GM21717 (cell line): Measurements from ENCODE around the gene MINPP1.

ENCODE experiments used
- ATAC-seq: cut with Tn5 transposase; IDR thresholded peaks from one replicate; pipeline ENCODE4 v1.9.1; 2021; ENCODE audit warnings: mild to moderate bottlenecking, moderate library complexity; ENCODE audit not compliant: unreplicated experiment

Gene MINPP1

DNA sequence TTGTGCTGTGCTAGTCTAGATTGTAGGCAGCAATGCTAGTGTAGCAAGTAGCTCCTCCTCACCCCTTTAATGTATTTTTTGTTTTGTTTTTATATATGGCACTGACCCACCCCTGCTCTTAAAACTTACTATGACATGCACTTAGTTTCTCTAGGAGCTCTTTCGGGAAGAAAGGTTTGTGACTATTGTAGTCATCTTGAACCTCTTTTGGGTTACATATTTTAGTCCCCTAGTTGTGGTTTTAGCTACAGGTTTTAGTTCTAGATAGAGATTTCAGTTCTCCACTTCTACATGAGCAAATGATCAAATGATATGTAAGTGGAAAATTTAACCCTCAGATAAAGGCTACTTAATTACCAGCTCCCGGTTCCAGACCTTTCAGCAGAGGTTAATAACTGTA lies 14.9 kb downstream of the MINPP1 start:
- ATAC-seq, result peak; percentile 64

DNA sequence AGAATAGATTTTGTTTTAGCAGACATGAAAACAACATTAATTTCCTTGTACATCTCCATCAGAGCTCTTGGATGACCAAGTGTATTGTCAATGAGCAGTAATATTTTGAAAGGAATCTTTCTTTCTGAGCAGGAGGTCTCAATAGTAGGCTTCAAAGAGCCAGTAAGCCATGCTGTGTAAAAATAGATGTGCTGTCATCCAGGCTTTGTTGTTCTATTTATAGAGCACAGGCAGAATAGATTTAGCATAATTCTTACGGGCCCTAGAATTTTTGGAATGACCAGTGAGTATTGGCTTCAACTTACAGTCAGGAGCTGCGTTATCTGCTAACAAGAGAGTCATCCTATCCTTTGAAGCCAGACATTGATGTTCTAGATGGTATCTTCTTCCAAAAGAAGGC lies 19.0 kb downstream of the MINPP1 start:
- no peak for ATAC-seq

DNA sequence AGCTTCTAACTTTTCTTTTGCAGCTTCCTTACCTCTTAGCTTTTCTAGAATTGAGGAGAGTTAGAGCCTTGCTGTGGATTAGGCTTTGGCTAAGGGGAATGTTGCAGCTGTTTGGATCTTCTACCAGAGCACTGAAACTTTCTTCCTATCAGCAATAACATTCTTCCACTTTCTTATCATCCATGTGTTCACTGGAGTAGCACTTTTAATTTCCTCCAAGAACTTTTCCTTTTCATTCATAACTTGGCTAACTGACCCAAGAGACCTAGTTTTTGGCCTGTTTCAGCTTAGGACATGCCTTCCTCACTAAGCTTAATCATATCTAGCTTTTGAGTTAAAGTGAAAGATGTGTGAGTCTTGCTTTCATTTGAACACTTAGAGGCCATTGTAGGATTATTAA lies 19.6 kb downstream of the MINPP1 start:
- ATAC-seq, result no peak

DNA sequence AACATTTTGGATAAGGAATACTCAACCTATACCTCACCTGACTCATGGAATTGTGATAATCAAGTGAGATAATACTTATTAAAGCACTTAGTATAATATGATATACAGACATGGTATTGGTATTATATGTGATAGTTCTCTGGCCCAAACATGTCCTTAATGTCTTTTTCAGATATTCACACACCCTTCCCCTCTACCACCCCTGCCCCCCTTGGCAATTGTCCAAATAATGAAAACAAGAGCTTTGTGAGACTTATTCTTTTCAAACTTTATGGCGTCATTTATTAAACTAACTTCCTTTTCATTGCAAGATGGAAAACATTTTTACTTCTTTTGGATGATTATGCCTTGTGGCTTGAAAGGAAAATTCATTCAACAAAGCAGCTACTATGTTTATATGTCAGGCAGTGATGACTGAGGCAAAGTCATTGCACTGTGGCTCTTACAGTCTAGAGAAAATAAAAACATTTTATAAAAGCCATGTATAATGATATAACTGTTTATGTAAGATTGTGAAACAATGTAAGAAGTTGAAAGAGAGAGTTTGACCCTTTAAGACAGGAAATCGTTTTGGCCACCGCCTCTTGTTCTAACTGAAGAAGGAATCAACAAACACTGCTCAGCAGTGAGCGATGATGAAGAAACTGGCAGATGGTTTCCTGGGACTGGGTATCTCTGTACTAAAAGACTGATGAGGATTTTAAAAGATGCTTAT lies 27.4 kb downstream of the MINPP1 start:
- ATAC-seq, result no peak

DNA sequence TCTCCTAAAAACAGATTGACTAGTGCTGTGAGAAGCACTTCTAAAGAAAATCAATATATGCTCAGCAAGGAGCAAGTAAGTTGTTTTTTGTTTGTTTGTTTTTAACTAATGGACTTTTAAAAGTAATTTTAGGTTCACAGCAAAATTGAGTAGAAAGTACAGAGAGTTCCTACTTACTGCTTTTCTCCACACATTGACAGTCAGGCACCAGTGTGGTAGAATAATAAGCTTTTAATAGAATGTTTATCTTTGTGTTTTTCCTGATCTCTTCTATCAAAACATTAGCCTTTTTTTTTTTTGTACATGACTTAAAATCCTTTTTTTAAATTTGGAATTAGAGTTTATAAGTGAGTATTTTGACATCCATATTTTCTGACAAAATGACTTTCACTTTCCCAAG lies 28.0 kb downstream of the MINPP1 start:
- no peak for ATAC-seq

DNA sequence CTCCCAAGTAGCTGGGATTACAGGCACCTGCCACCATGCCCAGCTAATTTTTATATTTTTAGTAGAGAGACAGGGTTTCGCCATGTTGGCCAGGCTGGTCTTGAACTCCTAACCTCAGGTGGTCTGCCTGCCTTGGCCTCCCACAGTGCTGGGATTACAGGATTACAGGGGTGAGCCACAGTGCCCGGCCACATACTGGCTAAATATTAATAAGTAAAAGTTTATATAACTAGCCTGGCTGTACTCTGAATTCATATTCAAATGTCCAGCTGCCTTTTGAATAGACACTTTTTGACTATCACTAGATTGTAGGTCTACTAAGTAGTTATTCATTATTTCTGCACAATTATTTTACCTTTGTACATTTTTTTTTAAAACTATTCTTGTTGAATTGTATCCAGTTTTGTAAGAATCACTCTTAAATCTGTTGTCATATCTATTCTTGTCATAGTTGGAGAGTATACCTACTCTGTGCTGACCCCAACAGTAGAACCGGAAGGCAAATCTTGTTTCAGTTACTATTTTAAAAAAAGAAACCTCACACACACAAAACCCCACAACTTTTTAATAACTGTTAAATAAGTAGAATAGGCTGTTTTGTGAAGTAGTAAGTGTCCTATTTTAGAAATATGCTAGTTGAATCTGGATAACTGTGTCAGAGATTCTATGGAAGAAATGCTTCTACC lies 29.6 kb downstream of the MINPP1 start:
- peak; percentile 72 for ATAC-seq

DNA sequence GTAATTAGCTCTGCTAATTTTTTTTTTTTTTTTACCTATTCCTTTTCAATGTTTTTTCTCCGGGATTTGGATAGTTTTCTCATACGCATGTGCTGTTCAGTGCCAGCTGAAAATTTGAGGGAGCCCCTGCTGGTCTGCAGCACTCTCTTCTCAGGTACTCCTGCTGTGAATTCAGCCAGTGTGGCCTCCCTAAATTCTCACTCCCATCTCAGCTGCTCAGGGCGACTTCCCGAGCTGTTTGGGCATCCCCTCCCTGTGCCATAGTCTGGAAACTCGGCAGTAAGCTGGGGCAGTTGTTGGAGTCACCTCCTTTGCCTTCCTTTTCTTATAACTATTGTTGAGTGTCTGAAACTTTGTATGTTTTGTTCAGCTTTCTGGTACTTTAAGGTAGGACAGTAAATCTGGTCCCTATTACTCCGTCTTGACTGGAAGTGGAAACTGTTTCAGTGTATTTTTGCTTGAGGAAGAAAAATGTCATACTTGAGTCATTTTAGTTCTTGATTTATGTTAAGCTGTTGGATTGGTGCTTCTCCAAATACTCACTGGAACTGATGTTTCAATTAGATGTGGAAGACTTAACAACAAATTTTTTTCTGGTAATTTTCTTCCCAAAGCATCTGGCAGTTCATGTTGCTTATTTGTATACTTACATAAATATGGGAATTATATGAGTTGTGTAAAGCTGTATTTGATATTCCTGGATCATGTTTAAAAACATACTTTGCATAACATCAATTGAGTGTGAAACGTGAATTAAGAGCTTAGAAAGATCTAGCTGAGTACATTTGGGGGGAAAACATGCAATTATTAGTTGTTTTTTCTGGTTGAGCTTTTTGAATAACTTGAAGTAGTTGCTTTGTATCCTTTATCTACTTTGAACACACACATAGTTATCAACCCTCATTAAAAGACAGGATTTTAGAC lies 33.7 kb downstream of the MINPP1 start:
- ATAC-seq, result no peak

DNA sequence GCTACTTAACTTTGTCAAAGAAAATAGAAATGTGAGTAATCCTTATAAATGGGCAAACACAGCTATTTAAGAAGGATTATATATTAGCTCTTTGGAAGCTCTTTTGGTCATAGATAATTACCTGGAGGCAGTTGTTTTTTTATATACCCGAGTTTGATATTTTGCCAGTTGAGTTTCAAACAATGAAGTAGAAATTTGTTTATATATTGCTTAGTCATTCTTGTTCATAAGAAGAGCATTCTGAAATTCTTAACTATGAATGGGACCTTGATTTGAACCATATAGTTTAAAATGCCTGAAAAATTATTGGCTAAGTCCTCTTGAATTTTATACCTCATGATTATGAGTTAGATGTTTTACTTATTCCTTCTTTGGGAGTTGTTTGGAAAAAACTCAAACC lies 36.4 kb downstream of the MINPP1 start:
- ATAC-seq, result no peak

DNA sequence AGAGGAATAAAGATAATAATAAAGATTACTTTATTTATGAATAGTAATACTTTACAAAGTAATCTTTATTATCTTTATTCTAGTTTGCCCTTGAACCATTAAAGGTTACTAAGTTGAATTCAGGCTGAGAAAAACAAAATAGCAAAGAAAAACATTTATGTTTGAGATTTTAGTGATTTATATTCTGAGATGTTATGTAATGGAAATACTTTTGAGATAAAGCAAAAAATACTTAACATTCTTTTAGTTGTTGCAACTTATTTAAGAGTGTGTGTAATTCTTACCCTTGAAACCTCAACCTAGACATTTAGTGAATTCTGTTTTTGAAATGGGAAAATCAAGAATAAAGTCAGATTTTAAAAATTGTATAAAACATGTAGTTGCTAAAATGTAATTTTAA lies 40.0 kb downstream of the MINPP1 start:
- no peak for ATAC-seq

DNA sequence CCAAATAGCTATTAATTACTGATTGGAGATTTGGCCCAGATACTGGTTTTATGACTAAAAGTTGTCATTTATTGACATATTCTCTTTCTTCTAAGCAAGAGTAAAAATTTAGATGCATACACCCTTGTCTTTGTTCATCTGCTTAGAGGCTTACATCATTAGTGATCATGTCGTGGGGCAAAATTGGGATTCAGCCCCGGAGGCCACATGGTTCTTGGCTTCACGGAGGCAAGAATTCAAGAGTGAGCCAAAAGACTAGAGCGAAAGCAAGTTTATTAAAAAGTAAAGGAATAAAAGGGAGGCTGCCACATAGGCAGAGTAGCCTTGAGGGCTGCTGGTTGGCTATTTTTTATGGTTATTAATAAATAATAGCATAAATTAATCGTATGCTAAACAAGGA lies 41.1 kb downstream of the MINPP1 start:
- no peak for ATAC-seq

DNA sequence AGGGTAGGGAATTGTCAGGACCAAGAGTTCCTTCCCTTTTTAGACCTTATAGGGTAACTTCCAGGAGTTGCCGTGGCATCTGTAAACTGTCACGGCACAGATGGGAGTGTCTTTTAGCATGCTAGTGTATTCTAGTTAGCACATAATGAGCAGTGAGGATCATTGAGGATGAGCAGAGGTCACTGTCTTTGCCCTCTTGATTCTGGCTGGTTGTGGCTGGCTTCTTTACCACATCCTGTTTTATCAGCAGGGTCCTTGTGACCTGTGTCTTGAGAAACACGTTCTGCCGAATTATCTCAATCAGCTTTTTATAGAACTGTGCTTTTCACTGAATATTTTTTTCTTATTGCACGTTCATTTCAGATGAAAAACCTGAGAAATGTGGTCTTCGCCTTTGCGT lies 41.5 kb downstream of the MINPP1 start:
- ATAC-seq, result no peak

DNA sequence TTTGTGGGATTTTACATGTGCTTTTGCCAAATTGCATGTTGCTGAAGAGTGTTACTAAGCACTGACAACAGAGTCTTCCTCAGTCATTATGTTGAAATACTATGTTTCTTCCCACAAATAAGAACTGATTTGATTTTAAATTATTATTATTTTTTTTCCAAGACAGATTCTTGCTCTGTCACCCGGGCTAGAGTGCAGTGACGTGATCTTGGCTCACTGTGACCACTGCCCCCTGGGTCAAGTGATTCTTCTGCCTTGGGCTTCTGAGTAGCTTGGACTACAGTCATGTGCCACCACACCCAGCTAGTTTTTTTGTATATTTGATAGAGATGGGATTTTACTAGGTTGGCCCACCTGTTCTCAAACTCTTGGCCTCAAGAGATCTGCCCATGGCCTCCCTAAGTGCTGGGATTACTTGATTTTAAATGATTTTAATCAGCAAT lies 42.3 kb downstream of the MINPP1 start:
- no peak for ATAC-seq

DNA sequence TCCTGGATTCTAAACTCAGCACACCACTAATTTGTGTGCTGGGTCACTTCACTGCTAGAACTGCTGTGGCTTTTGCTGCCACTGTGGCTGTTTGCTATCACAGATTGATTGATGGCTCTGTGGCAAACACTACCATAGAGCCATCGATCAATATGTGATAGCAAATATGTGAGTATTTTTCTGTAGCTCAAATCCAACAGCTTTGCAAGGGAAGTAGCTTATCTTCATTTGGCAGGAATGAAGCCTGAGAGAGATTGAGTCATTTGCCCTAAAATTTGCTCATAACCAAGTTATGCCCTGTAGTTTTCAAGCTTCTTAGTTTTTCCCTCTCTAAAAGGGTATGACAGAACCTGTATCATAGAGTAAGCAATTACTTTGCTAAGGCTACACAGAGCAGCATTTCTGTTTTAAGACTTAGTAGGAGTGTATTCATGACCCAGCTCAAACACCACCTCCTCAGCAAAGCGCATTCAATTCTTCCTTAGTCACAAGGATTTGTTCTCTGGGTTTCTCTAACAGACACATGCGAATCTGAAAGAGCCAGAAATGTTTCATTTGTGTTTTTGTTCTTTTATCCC lies 43.1 kb downstream of the MINPP1 start:
- no peak for ATAC-seq

DNA sequence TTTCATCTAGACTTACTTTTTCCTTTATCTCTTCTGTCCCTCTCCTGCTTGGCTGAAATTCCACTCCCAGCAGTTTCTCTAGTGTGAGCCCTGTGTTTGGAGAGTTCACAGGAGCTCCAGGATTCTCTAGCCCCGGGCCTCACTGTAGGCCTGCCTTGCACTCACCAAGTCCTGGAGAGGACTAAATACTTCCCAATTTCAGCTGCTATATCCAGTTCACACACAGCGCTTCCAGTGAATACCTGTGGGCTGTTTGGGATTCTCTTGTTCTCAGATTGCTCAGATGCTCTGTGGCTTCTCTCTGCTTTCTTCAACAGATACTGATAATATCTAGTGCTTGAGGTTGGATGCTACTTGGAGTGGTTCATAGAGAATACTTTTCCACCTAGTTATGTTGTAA lies 46.0 kb downstream of the MINPP1 start:
- no peak for ATAC-seq

DNA sequence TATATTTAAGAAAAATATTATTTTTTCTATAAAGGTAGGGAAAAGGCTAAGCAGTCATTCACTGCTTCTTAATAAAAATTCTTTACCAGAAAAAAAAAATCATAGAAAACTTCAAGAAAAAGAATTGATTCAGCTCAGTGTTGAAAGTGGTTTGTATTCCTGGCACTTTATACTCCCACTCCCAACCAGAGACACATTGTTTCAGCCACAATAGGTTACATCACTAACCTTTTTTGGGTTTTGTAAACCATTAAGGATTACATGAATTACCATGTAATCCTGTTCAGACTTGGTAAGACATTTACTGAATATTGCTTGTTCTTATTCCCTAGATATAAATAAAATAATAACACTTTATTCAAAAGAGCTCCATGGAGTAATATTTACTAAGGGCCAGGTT lies 46.6 kb downstream of the MINPP1 start:
- no peak for ATAC-seq

DNA sequence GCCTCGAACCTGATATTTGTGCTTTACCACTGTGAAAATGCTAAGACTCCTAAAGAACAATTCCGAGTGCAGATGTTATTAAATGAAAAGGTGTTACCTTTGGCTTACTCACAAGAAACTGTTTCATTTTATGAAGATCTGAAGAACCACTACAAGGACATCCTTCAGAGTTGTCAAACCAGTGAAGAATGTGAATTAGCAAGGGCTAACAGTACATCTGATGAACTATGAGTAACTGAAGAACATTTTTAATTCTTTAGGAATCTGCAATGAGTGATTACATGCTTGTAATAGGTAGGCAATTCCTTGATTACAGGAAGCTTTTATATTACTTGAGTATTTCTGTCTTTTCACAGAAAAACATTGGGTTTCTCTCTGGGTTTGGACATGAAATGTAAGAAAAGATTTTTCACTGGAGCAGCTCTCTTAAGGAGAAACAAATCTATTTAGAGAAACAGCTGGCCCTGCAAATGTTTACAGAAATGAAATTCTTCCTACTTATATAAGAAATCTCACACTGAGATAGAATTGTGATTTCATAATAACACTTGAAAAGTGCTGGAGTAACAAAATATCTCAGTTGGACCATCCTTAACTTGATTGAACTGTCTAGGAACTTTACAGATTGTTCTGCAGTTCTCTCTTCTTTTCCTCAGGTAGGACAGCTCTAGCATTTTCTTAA lies 47.7 kb downstream of the MINPP1 start:
- no peak for ATAC-seq

DNA sequence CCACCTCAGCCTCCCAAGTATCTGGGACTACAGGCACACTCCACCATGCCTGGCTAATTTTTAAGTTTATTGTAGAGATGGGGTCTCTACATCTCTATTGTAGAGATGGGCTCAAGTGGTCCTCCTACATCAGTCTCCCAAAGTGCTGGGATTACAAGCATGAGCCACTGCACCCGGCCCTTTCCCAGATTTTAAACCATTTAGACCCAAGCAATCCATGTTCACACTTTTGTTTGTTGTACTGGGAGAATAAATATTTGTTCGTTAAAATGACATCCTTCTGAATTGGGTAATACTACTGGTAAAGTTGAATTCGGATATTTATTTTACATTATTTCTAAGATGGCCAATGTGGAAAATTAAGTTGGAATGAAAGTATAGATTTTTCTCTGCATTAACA lies 52.7 kb downstream of the MINPP1 start:
- ATAC-seq, result no peak

DNA sequence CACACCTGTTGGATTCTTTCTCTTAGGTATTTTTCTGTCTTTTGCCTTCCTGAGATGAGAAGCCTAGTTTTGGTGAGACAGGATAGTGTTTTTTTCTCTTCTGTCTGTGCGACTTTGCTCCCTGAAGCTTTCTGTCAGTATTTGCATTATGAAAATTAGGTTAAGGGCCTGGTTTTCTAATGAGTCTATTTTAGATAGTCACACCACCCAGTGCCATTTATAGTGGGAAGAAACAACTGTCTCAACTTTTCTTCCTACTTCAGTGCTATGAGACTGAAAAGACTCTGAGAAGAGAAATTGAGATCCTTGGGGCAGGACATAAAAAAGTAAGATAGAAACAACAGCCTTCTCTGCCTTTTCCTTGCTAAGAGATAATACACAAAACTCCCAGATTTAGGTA lies 53.6 kb downstream of the MINPP1 start:
- no peak for ATAC-seq

DNA sequence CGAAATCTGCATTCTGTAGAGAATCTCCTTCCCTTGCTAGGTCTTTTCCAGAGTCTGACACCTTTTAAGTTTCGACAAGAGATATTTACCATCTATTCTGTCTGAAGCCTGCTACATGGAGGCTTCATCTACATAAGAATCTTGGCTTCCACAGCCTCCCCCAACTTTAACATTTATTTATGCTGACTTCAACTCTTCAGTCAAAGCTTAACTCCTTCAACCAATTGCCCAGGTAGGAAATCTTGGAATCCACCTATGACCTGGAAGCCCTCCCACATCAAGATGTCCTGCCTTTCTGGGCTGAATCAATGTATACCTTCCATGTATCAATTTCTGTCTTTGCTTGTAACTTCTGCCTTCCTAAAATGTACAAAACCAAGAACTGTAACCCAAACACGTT lies 54.7 kb downstream of the MINPP1 start:
- ATAC-seq, result no peak

DNA sequence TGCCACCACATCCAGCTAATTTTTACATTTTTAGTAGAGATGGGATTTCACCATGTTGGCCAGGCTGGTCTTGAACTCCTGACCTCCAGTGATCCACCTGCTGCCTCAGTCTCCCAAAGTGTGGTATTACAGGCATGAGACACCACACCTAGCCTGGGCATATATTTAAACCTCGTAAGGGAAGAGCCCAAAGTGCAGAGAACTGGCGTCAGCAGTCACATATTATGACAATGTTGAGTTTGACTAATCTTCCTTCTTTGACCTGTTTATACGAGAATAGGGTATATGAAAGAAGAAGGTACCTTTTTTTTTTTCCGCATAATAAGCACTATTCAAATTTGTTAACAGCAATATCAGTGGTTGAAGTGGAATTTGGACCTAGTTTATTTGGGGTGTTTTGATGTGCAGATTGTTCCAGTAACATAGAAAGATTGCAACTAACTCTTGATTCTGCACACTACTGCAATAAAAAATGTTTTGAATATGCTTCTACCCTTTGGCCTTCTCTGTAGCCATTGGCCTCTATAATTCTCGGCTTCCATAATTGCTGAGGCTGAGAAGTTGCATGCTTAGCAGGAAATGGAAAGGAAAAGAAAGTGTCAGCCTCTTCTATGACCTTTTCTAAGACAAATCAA lies 55.9 kb downstream of the MINPP1 start:
- no peak for ATAC-seq
